ENCODE data around the gene ARL15. TPM values are rescaled to one million over a fixed set of nuclear protein-coding genes. Genes with fewer than 3 reads are reported as not detected.
A peak's percentile ranks its signal among the peaks of the same experiment; 100 is the strongest.

The ARL15 gene
- polyA plus RNA-seq, 3 donors from 2014 or later = 15.0 to 20.3 (median 16.2) TPM

DNA sequence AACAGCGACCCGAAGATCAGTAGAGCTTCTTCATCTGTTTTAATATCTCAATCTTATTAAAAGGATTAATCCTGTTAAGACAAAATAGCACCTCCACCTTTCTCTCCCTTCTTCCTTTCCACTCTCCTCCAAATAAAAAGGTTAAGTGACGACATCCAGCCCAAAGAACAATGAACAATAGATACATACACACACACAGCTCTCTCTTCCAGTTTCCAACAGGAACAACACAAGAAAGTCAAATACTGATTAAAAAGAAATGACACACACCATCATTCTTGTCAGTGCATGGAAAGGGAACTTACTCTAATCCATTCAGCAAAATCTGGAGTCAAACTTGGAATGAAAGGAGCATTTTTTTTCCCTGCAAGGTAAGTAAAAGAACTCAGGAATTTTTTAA, 2.8 kb downstream of the ARL15 start:
- H3K27me3 Mint-ChIP-seq (ENCODE audit: low read depth in 3 of 3) = peaks cover 8 to 12% (median 9%) of the 10 kb centered on the region in 3 donors
- H3K4me3 Mint-ChIP-seq = no peak overlapping the region
- H3K9me3 Mint-ChIP-seq = no peaks in the 10 kb centered on the region
- peaks cover 27 to 72% of the 10 kb centered on the region in 2 donors for H3K4me1 Mint-ChIP-seq
- DNase-seq = no peak
- H3K36me3 Mint-ChIP-seq = no peaks in the 10 kb centered on the region
- peak overlapping the region in 1 of 6 donors; percentile 50 for H3K27ac Mint-ChIP-seq

DNA sequence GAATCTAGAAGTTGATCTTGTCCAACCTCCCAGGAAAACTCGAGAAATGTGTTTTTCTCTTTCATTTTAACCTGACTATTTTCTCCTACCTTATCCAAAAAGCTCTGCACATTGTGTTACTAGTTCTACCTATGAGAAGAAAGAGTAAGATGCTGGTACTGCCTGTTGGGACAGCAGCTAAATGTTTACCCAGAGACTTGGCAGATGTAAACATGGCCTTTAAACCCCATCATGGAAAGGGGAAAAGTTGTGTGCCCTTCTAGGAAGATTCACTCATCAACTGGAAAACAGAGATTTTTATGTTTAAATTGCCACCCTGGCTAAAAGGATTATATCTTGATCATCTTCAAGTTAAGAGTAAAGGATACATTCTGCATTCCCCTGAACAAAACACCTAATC, 3.5 kb downstream of the ARL15 start:
- no peak overlapping the region for H3K27ac Mint-ChIP-seq
- DNase-seq = no peak
- peaks cover 32 to 78% of the 10 kb centered on the region in 2 donors for H3K4me1 Mint-ChIP-seq
- H3K9me3 Mint-ChIP-seq = no peaks in the 10 kb centered on the region
- no peak overlapping the region for H3K4me3 Mint-ChIP-seq
- H3K27me3 Mint-ChIP-seq (ENCODE audit: low read depth in 3 of 3) = peaks cover 8 to 12% (median 9%) of the 10 kb centered on the region in 3 donors
- no peaks in the 10 kb centered on the region for H3K36me3 Mint-ChIP-seq

DNA sequence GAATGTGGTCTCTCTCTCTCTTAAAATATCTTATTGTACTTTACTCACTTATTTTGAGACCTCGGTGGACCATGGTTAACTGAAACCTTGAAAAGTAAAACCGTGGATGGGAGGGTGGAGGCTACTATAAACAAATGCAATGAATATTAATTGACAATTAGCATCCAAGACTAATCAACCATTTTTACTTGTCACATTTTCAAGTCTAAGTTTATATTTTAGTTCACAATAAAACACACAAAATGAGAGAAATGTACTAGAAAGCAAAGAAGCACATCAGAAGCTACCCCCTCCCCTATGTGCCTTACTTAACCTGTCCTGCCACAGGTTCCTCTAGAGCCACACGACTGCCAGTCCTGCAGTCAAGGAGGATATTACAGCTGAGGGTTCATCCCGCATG, 4.6 kb downstream of the ARL15 start:
- no peaks in the 10 kb centered on the region for H3K9me3 Mint-ChIP-seq
- peaks cover 36 to 78% of the 10 kb centered on the region in 2 donors for H3K4me1 Mint-ChIP-seq

DNA sequence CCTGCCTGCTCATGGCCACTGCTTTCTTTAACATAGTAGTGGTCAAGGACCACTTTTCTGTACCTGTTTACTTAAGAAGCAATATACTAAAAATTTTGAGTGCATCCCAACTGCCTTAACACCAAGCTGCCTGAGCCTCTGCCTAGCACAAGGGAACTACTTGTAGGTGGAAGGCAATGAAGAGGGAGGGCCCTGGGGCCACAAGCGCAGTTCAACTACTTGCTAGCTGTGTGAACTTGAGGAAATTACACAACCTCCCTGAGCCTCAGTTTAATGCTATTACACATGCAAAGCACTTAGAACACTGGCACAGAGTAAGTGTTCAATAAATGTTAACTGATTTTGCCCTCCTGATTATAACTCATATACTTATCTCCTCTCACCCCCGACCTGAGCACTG, 6.3 kb downstream of the ARL15 start:
- Mint-ChIP-seq H3K9me3 (no peaks in the 10 kb centered on the region), H3K36me3 (peaks cover 0 to 3% (median 0%) of the 10 kb centered on the region in 3 donors), H3K27me3 (ENCODE audit: low read depth in 3 of 3) (peaks cover 0 to 3% (median 2%) of the 10 kb centered on the region in 3 donors), H3K4me1 (peaks cover 33 to 76% of the 10 kb centered on the region in 2 donors), H3K27ac (no peak overlapping the region), H3K4me3 (no peak overlapping the region)
- DNase-seq = no peak

More for the DNA sequence above, 4.6 kb downstream of the ARL15 start:
- DNase-seq = no peak
- Mint-ChIP-seq H3K27me3 (ENCODE audit: low read depth in 3 of 3) (peaks cover 6 to 8% (median 8%) of the 10 kb centered on the region in 3 donors), H3K27ac (no peak overlapping the region), H3K36me3 (no peaks in the 10 kb centered on the region), H3K4me3 (no peak overlapping the region)

DNA sequence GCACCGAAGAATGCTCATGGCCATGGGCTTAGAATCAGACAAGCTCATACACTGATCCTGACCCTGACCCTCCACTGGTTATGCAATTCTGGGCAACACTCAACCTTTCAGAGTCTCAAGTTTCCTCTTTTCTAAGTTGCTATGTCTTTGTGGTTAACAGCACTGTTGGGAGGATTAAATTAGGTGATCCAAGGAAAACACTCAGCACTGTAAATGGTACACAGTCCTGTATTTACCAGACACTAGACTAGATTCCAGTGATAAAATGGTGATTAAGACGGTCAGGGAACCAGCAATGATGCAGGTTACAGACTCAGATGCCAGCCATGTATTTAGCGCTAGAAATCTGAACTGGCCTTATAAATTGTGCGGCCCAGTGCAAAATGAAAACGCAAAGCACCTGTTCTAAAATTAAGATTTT, 8.1 kb downstream of the ARL15 start:
- H3K4me1 Mint-ChIP-seq = peaks cover 42 to 76% of the 10 kb centered on the region in 2 donors
- no peak overlapping the region for H3K4me3 Mint-ChIP-seq
- DNase-seq = no peak
- peaks cover 0 to 4% (median 2%) of the 10 kb centered on the region in 3 donors for H3K27me3 Mint-ChIP-seq (ENCODE audit: low read depth in 3 of 3)
- peaks cover 0 to 3% (median 0%) of the 10 kb centered on the region in 3 donors for H3K36me3 Mint-ChIP-seq
- no peak overlapping the region for H3K27ac Mint-ChIP-seq
- H3K9me3 Mint-ChIP-seq = no peaks in the 10 kb centered on the region

DNA sequence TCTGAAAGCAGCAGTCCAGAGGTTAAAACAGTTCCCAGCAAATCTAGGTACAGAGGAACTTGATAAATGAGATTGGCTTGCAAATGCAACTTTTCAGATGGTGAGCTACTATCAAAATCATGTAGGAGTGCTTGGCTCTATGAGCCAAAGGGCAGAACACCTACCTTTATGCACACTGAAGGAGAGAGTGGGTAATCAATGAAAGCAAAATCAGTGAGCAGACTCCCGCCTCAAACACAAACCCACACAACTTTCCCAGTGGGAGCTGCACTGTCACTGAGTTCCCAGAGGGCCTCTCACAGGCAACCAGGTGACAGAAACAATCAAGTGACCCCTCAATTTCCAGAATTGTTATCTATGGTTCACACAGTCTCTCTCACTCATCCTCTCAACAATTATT, 8.5 kb downstream of the ARL15 start:
- Mint-ChIP-seq H3K4me1 (peaks cover 46 to 76% of the 10 kb centered on the region in 2 donors), H3K9me3 (no peaks in the 10 kb centered on the region), H3K36me3 (peaks cover 0 to 3% (median 0%) of the 10 kb centered on the region in 3 donors), H3K4me3 (no peak overlapping the region), H3K27me3 (ENCODE audit: low read depth in 3 of 3) (peaks cover 0 to 4% (median 2%) of the 10 kb centered on the region in 3 donors), H3K27ac (no peak overlapping the region)
- no peak for DNase-seq

DNA sequence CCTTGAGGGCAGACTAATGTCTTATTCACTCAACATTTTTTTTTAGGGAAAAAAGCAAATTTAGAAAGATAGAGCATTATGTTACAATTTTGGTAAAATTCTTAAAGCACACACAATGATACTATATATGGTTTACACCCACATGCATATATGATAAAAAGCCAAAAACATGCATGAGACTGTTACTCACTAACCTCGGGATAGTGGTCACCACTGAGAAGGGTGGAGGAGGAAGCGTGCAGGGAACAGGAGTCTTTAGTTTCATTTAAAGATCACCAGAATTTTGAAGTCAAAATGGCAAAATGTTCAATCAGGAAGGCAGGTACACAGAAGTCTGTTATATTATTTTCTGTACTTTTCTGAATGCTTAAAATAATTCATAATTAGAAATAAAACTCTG, 9.2 kb downstream of the ARL15 start:
- no peaks in the 10 kb centered on the region for H3K9me3 Mint-ChIP-seq
- H3K27ac Mint-ChIP-seq = no peak overlapping the region
- peaks cover 51 to 79% of the 10 kb centered on the region in 2 donors for H3K4me1 Mint-ChIP-seq
- no peak overlapping the region for H3K4me3 Mint-ChIP-seq
- DNase-seq = no peak
- H3K27me3 Mint-ChIP-seq (ENCODE audit: low read depth in 3 of 3) = peaks cover 0 to 4% (median 2%) of the 10 kb centered on the region in 3 donors
- H3K36me3 Mint-ChIP-seq = peaks cover 0 to 3% (median 0%) of the 10 kb centered on the region in 3 donors

DNA sequence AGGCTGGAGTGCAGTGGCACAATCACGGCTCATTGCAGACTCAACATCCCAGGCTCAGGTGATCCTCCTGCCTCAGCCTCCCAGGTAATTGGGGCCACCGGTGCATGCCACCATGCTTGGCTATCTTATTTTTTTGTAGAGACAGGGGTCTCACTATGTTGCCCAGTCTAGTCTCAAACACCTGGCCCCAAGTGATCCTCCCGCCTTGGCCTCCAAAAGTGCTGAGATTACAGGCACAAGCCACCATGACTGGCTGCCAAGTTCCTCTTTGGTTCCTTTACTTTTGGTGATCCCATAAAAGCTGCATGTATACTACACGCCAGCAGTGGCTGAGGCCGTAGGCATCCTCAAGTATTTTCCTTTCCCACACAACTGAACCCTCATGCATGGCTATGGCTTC, 11.4 kb downstream of the ARL15 start:
- no peak for DNase-seq
- peaks cover 0 to 4% (median 2%) of the 10 kb centered on the region in 3 donors for H3K27me3 Mint-ChIP-seq (ENCODE audit: low read depth in 3 of 3)
- peaks cover 66 to 91% of the 10 kb centered on the region in 2 donors for H3K4me1 Mint-ChIP-seq
- H3K36me3 Mint-ChIP-seq = peaks cover 0 to 3% (median 0%) of the 10 kb centered on the region in 3 donors
- no peaks in the 10 kb centered on the region for H3K9me3 Mint-ChIP-seq
- H3K4me3 Mint-ChIP-seq = no peak overlapping the region
- H3K27ac Mint-ChIP-seq = no peak overlapping the region

DNA sequence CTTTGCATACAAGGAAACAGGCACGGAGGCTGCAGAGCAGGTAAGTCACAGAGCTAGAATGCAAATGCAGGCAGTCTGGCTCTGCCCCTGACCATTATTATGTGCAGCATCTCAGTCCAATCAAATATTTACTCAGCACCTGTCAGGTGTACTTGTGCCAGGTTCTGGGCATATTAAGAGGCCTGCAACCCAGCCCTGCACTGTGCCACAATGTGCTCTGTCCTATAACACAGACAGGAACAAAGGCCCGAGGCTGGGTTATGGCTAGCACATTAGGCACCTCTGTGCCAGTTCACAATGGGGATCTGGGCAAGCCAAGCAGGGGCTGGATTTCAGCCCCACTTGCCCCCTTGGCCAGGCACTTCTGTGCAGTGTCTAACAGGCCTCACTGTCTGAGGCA, 14.0 kb downstream of the ARL15 start:
- Mint-ChIP-seq H3K27me3 (ENCODE audit: low read depth in 3 of 3) (peaks cover 0 to 4% (median 0%) of the 10 kb centered on the region in 3 donors), H3K9me3 (no peaks in the 10 kb centered on the region), H3K4me3 (no peak overlapping the region), H3K4me1 (peaks cover 60 to 87% of the 10 kb centered on the region in 2 donors), H3K36me3 (peaks cover 0 to 3% (median 0%) of the 10 kb centered on the region in 3 donors), H3K27ac (no peak overlapping the region)
- no peak for DNase-seq

DNA sequence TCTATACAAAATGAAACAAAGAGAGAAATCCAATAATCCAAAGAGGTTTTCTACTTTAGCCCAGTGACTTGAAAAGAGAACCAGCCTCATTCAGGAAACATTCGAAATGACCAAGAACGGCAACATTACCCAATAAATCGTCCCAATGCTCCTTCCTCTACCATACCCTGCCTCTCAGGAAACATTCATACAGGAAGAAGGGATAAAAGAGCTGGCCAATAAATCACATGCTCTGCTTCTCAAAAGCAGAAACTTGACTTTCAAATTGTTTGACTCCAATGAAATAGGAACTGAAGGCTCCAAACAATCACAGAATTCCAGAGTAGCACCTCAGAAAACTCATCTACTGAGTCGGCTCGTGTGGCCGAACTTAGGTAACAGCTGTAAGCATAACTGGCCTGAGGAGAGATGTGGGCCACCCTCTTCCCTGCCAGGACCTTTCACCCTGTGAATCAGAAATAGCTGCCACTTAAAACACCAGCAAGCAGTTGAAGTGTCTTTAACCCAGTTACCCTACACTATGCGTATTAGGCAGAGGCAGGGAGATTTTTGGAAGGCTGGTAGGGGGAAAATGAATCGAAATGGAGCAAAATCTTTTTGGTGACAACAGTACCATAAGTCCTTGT, 14.6 kb downstream of the ARL15 start:
- no peaks in the 10 kb centered on the region for H3K9me3 Mint-ChIP-seq
- H3K4me3 Mint-ChIP-seq = no peak overlapping the region
- peaks cover 0 to 3% (median 0%) of the 10 kb centered on the region in 3 donors for H3K36me3 Mint-ChIP-seq
- no peak for DNase-seq
- H3K27me3 Mint-ChIP-seq (ENCODE audit: low read depth in 3 of 3) = peaks cover 0 to 4% (median 0%) of the 10 kb centered on the region in 3 donors
- peaks cover 54 to 81% of the 10 kb centered on the region in 2 donors for H3K4me1 Mint-ChIP-seq
- H3K27ac Mint-ChIP-seq = no peak overlapping the region

DNA sequence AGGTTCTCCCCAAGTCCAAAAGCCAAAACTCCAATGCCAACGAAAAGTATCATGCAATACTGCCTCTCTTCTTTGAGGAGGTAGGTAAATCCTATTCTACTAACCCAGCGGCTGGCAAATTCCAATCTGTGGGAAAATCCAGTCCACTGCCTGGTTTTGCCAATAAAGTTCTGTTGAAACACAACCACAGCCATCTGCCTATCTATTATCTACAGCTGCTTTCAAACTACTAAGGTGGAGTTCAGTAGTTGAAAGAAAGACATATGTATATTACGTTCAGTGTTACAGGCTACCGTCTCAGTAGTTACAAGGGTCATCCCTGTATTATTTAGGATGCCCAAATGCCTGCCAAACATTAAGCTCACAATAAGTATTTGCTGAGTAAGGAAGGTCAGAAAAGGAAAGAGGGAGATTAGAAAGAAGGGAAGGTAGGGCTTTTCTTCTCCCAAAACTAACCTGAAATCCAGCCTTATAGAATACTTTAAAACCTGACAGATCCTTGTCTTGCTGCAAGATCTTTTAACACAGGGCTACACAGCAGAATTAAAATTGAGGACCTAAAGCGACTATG, 16.2 kb downstream of the ARL15 start:
- H3K27me3 Mint-ChIP-seq (ENCODE audit: low read depth in 3 of 3) = peaks cover 0 to 2% (median 0%) of the 10 kb centered on the region in 3 donors
- H3K27ac Mint-ChIP-seq = no peak overlapping the region
- H3K4me1 Mint-ChIP-seq = peaks cover 54 to 80% of the 10 kb centered on the region in 2 donors
- H3K36me3 Mint-ChIP-seq = no peaks in the 10 kb centered on the region
- no peaks in the 10 kb centered on the region for H3K9me3 Mint-ChIP-seq
- no peak for DNase-seq
- H3K4me3 Mint-ChIP-seq = no peak overlapping the region

DNA sequence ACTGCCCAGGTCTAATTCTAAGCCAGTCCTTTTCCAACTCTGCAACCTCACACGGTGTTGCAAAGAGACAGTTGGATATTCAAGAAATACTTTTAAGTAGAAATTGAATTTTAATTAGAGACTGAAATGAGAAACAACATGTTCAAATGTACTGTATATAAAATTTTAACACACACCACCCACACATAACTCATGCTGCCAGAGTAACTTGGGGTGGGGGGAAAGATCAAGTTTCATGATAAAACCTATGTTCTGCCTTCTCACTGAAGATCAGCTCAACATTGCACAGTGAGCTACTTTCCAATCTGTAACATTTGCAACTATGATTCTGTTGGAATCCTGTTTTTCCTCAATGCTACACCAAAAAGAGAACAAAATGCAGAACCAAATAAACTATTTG, 17.5 kb downstream of the ARL15 start:
- no peaks in the 10 kb centered on the region for H3K9me3 Mint-ChIP-seq
- peaks cover 42 to 81% of the 10 kb centered on the region in 2 donors for H3K4me1 Mint-ChIP-seq
- DNase-seq = no peak
- H3K36me3 Mint-ChIP-seq = no peaks in the 10 kb centered on the region
- H3K27ac Mint-ChIP-seq = no peak overlapping the region
- no peaks in the 10 kb centered on the region for H3K27me3 Mint-ChIP-seq (ENCODE audit: low read depth in 3 of 3)
- no peak overlapping the region for H3K4me3 Mint-ChIP-seq

DNA sequence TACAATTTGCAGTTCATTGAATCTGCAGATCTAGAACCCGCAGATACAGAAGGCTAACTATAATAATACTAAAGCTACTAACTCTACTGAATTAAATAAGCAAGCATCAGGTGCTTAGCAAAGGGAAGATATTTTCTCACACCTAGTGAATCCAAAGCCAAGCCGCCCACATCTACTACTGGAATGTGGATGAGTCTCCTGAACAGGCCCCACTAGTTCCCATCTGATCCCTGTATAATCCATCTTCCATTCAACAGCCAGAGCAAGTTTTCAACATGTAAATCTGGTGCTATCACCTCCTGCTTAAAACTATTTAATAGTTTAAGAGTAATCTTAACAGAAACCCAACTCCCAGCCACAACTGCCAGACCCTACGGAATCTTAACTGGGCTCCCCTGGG, 18.9 kb downstream of the ARL15 start:
- peaks cover 36 to 72% of the 10 kb centered on the region in 2 donors for H3K4me1 Mint-ChIP-seq
- H3K36me3 Mint-ChIP-seq = no peaks in the 10 kb centered on the region
- no peaks in the 10 kb centered on the region for H3K27me3 Mint-ChIP-seq (ENCODE audit: low read depth in 3 of 3)
- no peak overlapping the region for H3K27ac Mint-ChIP-seq
- no peak overlapping the region for H3K4me3 Mint-ChIP-seq
- H3K9me3 Mint-ChIP-seq = no peaks in the 10 kb centered on the region
- DNase-seq = no peak

DNA sequence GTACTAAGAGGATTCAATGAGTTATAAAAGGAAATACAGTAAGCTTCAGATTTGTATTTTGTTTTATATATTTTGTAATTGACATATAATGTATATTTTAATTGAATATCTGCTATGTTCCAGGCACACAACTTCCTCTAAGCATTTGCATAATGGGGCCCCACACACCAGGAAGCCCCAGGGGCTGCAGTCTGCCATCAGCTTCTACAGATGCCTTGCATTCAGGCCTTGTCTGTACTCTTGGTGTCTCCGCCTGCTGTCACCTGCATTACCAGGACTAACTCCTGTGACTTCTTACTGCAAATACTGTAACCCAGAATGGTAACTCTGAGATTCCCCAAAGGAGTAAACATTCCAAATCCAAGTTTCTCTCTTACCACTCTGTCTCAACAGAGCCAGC, 20.6 kb downstream of the ARL15 start:
- no peak overlapping the region for H3K4me3 Mint-ChIP-seq
- no peak overlapping the region for H3K27ac Mint-ChIP-seq
- H3K9me3 Mint-ChIP-seq = no peaks in the 10 kb centered on the region
- peaks cover 20 to 69% of the 10 kb centered on the region in 2 donors for H3K4me1 Mint-ChIP-seq
- no peaks in the 10 kb centered on the region for H3K36me3 Mint-ChIP-seq
- no peaks in the 10 kb centered on the region for H3K27me3 Mint-ChIP-seq (ENCODE audit: low read depth in 3 of 3)
- no peak for DNase-seq

All from immature natural killer cell (primary cell).